ENCODE data around the gene PTPRN2.

DNA sequence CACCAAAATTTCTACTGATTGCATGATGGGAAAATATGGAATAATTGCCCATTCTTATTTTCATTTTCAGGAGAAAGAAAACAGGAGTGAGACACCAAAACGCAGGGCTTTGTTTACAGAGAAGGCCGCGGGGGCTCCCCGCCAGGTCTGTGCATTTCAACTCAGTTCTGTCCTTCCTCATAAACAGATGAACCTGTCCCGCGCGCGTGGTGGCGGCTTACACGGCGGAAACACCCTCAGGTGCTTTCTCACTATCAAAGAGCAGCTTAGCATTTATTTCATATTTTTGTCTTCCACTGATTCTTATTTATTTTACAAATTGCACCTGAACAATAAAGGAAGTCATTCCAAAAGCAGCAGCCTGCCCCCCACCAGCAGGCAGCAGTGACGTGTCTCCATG is 579.4 kb downstream of the PTPRN2 start:
- TF ChIP-seq GATA2 (IDR thresholded peaks at IDR 0.05; ENCODE audit: low read depth, low read length) (no peak), GATA3 (IDR thresholded peaks at IDR 0.05; ENCODE audit: low read depth, low read length) (no peak)

Measured in SH-SY5Y (cell line).